ENCODE results near the gene DPP6.
"Not testable (repeated sequence)": the region's sequence is repeated elsewhere in the genome, so short reads cannot be mapped to it uniquely, and the experiment has no call there.

DPP6 gene

GRCh38 chr7:154644366-154644765 lies 592.2 kb downstream of the DPP6 start:
- H3K4me1 Mint-ChIP-seq = no peaks in the 10 kb centered on the region
- no peak overlapping the region for H3K27ac Mint-ChIP-seq
- ATAC-seq (replicated peaks) = no peak
- no peaks in the 10 kb centered on the region for H3K36me3 Mint-ChIP-seq
- H3K9me3 Mint-ChIP-seq = peaks cover 5 to 9% of the 10 kb centered on the region in 2 donors
- H3K27me3 Mint-ChIP-seq = no peaks in the 10 kb centered on the region
- DNase-seq = no peak
- H3K4me3 Mint-ChIP-seq = no peak overlapping the region

- Mint-ChIP-seq H3K4me3 (no peak overlapping the region), H3K27me3 (no peaks in the 10 kb centered on the region), H3K9me3 (peaks cover 7 to 9% of the 10 kb centered on the region in 2 donors), H3K36me3 (no peaks in the 10 kb centered on the region), H3K27ac (no peak overlapping the region), H3K4me1 (no peaks in the 10 kb centered on the region)
- ATAC-seq (replicated peaks) (no peak), DNase-seq (no peak)
These were observed 594.2 kb downstream of the DPP6 start for GRCh38 chr7:154646126-154647013.

- no peak for ATAC-seq (replicated peaks)
- Mint-ChIP-seq H3K9me3 (peaks cover 7 to 9% of the 10 kb centered on the region in 2 donors), H3K36me3 (no peaks in the 10 kb centered on the region), H3K4me1 (no peaks in the 10 kb centered on the region), H3K27ac (no peak overlapping the region), H3K27me3 (no peaks in the 10 kb centered on the region), H3K4me3 (no peak overlapping the region)
- DNase-seq = no peak
These were observed 595.4 kb downstream of the DPP6 start for GRCh38 chr7:154647625-154648024.

- DNase-seq = no peak
- Mint-ChIP-seq H3K9me3 (peaks cover 5 to 9% of the 10 kb centered on the region in 2 donors), H3K36me3 (no peaks in the 10 kb centered on the region), H3K27ac (no peak overlapping the region), H3K4me3 (no peak overlapping the region), H3K27me3 (no peaks in the 10 kb centered on the region), H3K4me1 (no peaks in the 10 kb centered on the region)
- ATAC-seq (replicated peaks) = no peak
These were observed 596.8 kb downstream of the DPP6 start for GRCh38 chr7:154649015-154649414.

GRCh38 chr7:154649434-154649833 lies 597.2 kb downstream of the DPP6 start:
- H3K4me3 Mint-ChIP-seq = no peak overlapping the region
- H3K27ac Mint-ChIP-seq = no peak overlapping the region

GRCh38 chr7:154650275-154650674 lies 598.1 kb downstream of the DPP6 start:
- no peak overlapping the region for H3K27ac Mint-ChIP-seq
- no peaks in the 10 kb centered on the region for H3K4me1 Mint-ChIP-seq
- H3K9me3 Mint-ChIP-seq = peaks cover 5 to 8% of the 10 kb centered on the region in 2 donors
- no peak for DNase-seq
- no peak overlapping the region for H3K4me3 Mint-ChIP-seq
- no peaks in the 10 kb centered on the region for H3K27me3 Mint-ChIP-seq
- no peak for ATAC-seq (replicated peaks)
- no peaks in the 10 kb centered on the region for H3K36me3 Mint-ChIP-seq

More at GRCh38 chr7:154649434-154649833, 597.2 kb downstream of the DPP6 start:
- H3K36me3 Mint-ChIP-seq = no peaks in the 10 kb centered on the region
- H3K27me3 Mint-ChIP-seq = no peaks in the 10 kb centered on the region
- H3K4me1 Mint-ChIP-seq = no peaks in the 10 kb centered on the region
- peaks cover 5 to 9% of the 10 kb centered on the region in 2 donors for H3K9me3 Mint-ChIP-seq
- ATAC-seq (replicated peaks) = no peak
- no peak for DNase-seq

GRCh38 chr7:154651501-154651900 lies 599.3 kb downstream of the DPP6 start:
- no peak overlapping the region for H3K27ac Mint-ChIP-seq
- H3K9me3 Mint-ChIP-seq = peaks cover 4% of the 10 kb centered on the region in 2 donors
- no peaks in the 10 kb centered on the region for H3K27me3 Mint-ChIP-seq
- ATAC-seq (replicated peaks) (no peak), DNase-seq (no peak)
- no peaks in the 10 kb centered on the region for H3K4me1 Mint-ChIP-seq
- H3K4me3 Mint-ChIP-seq = no peak overlapping the region
- peaks cover 0 to 2% of the 10 kb centered on the region in 2 donors for H3K36me3 Mint-ChIP-seq

- peaks cover 4 to 5% of the 10 kb centered on the region in 2 donors for H3K9me3 Mint-ChIP-seq
- H3K27ac Mint-ChIP-seq = no peak overlapping the region
- no peak for ATAC-seq (replicated peaks)
- H3K36me3 Mint-ChIP-seq = peaks cover 0 to 4% of the 10 kb centered on the region in 2 donors
- no peaks in the 10 kb centered on the region for H3K4me1 Mint-ChIP-seq
- H3K4me3 Mint-ChIP-seq = no peak overlapping the region
- no peak for DNase-seq
- H3K27me3 Mint-ChIP-seq = no peaks in the 10 kb centered on the region
These were observed 600.4 kb downstream of the DPP6 start for GRCh38 chr7:154652564-154652963.

GRCh38 chr7:154653281-154653680 lies 601.1 kb downstream of the DPP6 start:
- no peak for DNase-seq
- peaks cover 0 to 4% of the 10 kb centered on the region in 2 donors for H3K36me3 Mint-ChIP-seq
- no peak for ATAC-seq (replicated peaks)
- no peaks in the 10 kb centered on the region for H3K27me3 Mint-ChIP-seq
- H3K27ac Mint-ChIP-seq = no peak overlapping the region
- H3K4me1 Mint-ChIP-seq = no peaks in the 10 kb centered on the region
- peaks cover 5% of the 10 kb centered on the region in 2 donors for H3K9me3 Mint-ChIP-seq
- H3K4me3 Mint-ChIP-seq = no peak overlapping the region

- Mint-ChIP-seq H3K27me3 (no peaks in the 10 kb centered on the region), H3K27ac (peak overlapping the region; percentile 26), H3K36me3 (peaks cover 0 to 4% of the 10 kb centered on the region in 2 donors), H3K9me3 (peaks cover 12 to 18% of the 10 kb centered on the region in 2 donors), H3K4me3 (no peak overlapping the region), H3K4me1 (no peaks in the 10 kb centered on the region)
- ATAC-seq (replicated peaks) = no peak
- no peak for DNase-seq
These were observed 604.4 kb downstream of the DPP6 start for GRCh38 chr7:154656618-154657017.

GRCh38 chr7:154666768-154667167 lies 614.6 kb downstream of the DPP6 start:
- peaks cover 5 to 11% of the 10 kb centered on the region in 2 donors for H3K9me3 Mint-ChIP-seq
- H3K4me3 Mint-ChIP-seq = no peak overlapping the region
- no peaks in the 10 kb centered on the region for H3K36me3 Mint-ChIP-seq
- no peak overlapping the region for H3K27ac Mint-ChIP-seq
- ATAC-seq (replicated peaks) (no peak), DNase-seq (no peak)
- H3K4me1 Mint-ChIP-seq = no peaks in the 10 kb centered on the region
- no peaks in the 10 kb centered on the region for H3K27me3 Mint-ChIP-seq

- Mint-ChIP-seq H3K27ac (no peak overlapping the region), H3K27me3 (no peaks in the 10 kb centered on the region), H3K9me3 (peaks cover 1 to 5% of the 10 kb centered on the region in 2 donors), H3K4me3 (no peak overlapping the region), H3K4me1 (no peaks in the 10 kb centered on the region), H3K36me3 (no peaks in the 10 kb centered on the region)
- DNase-seq (no peak), ATAC-seq (replicated peaks) (no peak)
These were observed 620.6 kb downstream of the DPP6 start for GRCh38 chr7:154672659-154673415.

- no peaks in the 10 kb centered on the region for H3K27me3 Mint-ChIP-seq
- H3K4me1 Mint-ChIP-seq = no peaks in the 10 kb centered on the region
- peaks cover 1 to 5% of the 10 kb centered on the region in 2 donors for H3K9me3 Mint-ChIP-seq
- H3K36me3 Mint-ChIP-seq = no peaks in the 10 kb centered on the region
- ATAC-seq (replicated peaks) (no peak), DNase-seq (no peak)
- no peak overlapping the region for H3K4me3 Mint-ChIP-seq
- H3K27ac Mint-ChIP-seq = no peak overlapping the region
These were observed 622.0 kb downstream of the DPP6 start for GRCh38 chr7:154674191-154674590.

- no peaks in the 10 kb centered on the region for H3K36me3 Mint-ChIP-seq
- DNase-seq (no peak), ATAC-seq (replicated peaks) (no peak)
- H3K9me3 Mint-ChIP-seq = peaks cover 1 to 5% of the 10 kb centered on the region in 2 donors
- no peaks in the 10 kb centered on the region for H3K4me1 Mint-ChIP-seq
- no peaks in the 10 kb centered on the region for H3K27me3 Mint-ChIP-seq
- H3K27ac Mint-ChIP-seq = no peak overlapping the region
- no peak overlapping the region for H3K4me3 Mint-ChIP-seq
These were observed 623.4 kb downstream of the DPP6 start for GRCh38 chr7:154675560-154675959.

GRCh38 chr7:154676033-154676421 lies 623.8 kb downstream of the DPP6 start:
- not testable (repeated sequence) for H3K4me1 Mint-ChIP-seq; ATAC-seq (replicated peaks); H3K9me3 Mint-ChIP-seq; H3K4me3 Mint-ChIP-seq; H3K27me3 Mint-ChIP-seq; H3K27ac Mint-ChIP-seq; H3K36me3 Mint-ChIP-seq; DNase-seq

All from stimulated activated naive B cell treated with anti-CD40 and anti-IgM and Interleukin-4, amounts not matched to agents 10 μg/mL and 1 μg/mL and 100 μg/mL, for 72 hours (primary cell).